ENCODE measurements around the gene VPS41.

VPS41 gene

DNA sequence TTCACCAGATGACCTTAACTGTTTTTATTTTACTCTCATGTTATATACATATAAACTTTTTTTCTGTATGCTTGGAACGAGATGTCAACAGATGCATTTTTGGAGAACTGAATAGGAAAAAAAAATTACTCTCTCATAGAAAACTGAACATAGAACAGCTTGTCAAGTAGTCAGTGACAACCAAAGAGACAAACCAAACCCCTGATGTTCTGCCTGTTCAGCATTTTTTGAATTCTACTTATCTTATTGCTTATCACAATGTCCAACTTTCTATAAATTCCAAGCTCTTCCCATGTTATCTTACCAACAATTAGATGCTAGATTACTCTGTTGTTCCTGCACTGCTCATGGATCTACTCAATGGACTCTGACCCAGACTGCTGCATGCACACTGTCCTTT lies 95.2 kb downstream of the VPS41 start:
- DNase-seq (ENCODE audit: low read depth in 2 of 2), result no peak

DNA sequence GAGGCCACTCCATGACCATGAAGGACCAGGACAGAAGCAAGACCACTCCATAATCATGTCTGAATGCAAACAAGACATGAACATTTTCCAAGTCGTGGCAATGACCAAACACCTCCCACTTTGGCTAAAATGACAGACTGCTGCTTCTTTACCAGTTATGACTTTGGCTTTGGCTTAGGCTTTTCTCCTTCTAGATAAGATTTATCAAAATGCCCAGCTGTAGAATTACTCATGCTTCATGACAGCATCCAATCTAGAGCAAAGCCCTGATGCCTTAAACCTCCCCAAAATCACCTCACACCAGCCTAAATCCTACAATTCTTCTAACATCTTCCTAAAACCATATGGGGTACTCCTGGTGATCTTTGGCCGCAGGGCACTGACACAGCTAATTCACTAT lies 102.1 kb downstream of the VPS41 start:
- DNase-seq (ENCODE audit: low read depth in 2 of 2), result no peak

DNA sequence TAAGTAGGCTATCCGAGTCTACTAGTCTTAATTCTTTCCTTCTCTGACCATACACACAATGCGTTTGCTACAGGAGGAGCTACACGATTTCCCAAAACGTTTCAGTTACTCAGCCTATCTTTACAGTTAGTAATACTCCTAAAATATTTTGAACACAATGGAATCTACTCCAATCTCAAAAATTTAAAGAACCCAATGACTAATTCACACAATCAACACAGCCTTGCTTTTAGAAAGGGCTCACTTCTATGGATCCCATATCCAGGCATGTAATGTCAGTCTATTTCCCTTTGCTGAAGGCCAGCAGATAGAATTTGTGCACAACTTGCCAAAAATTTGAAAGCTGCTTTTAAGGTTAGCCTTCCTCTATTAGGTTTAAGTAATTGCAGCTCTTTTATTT lies 107.2 kb downstream of the VPS41 start:
- no peak for DNase-seq (ENCODE audit: low read depth in 2 of 2)

DNA sequence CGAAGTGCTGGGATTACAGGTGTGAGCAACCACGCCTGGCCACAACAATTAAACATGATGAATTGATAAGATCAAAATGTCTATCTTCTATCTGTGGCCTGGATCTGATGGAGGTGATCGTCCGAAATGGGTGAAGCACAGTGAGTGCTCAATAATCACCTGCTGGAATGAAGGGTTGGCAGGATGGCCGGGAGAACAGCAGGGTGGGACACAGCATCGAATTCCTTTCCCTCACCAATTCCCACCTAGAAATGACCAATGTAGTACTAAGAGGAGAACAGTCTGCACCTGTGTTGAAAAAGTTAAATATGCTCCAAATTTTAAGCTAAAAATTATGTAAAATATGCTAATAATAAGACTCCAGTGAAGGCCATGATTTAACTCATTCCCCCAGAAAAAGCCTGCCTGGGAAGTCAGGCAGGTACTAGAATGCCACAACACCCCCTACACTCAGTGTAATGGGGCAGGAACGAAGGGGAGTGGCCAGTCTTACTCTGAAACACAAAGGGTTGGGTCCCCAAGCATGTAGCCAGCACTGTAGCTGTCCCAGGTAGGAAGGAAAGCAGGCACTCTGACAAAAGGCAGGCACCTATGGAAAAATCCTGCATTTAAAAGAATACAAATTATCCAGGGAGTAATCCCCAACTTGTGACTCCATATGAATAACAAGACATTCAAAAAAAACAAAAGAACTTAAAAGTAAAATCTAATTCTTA lies 110.3 kb downstream of the VPS41 start:
- no peak for DNase-seq (ENCODE audit: low read depth in 2 of 2)

DNA sequence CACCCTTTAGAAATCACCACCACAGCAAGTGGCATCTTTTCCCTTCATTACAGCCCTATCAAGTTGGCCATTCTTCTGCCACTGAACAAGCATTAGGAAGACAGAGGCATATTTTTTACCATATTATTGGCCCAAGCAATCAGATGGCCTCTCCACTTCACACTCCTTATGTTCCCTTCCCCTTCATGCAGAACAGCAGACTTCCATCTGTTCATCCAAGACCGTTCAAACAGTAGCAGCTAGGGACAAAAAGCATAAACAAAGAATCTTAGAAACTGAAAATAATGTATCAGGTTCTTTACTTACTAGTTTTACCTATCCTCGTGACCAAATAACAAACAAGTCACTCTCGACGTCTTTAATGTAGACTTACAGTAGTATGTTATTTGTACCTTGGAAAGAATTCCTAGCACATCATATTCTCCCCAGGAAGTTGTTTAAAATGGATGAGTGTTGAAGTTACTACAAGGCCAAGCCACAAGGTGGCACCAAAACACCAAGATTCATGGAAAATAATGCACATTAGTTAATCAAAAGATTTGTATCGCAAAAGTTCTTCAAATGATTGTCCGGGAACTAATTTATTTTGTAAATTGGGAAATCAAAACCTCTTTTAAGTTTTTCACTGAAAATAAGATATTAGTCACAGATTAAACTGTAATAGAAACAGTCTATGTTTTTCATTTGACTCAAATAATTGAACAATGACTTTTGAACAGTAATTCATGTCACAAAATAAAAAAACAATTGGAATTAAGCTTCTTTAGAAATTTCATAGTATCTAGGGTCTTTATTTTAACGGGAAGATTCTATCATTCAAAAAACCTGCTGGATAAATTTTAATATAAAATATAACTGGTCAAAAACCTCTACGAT lies 112.1 kb downstream of the VPS41 start:
- DNase-seq (ENCODE audit: low read depth in 2 of 2), result peak; percentile 8 to 10

DNA sequence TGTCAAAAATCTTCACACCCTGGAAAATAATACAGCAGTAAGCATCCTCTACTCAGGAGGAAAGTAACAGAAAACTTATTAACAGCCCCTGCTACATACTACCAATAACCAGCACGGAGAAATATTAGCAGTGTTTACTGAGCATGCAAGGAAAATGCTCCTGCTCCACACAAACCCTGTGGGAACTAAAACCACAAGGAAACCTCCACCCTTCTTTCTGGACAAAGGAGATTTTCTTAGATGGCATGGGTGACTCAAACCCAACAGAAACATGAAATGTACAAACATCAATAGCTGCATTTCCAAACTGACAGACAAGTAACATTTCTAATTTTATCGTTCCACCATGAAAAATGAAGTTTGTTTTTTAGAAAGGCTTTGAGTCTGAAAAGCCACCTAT lies 113.4 kb downstream of the VPS41 start:
- DNase-seq (ENCODE audit: low read depth in 2 of 2), result no peak

DNA sequence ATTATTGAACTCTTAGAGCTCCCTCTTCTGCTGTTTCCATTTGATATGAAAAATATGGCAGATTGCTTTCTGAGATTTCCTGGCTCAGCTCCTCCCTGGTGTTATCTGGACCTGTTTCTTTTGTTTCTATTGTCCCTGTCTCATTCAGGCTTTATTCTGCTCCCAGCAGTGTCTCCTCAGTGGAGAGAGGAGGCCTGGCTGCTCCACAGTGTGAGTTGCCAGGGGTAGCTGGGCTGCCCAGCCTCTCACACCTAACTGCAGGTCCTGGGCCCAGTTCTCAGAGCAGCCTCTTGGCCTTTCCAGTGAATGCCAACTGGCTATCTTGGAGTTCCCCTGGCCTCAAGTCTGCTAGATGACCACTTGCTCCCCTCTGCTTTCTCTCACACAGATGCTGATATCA lies 127.0 kb downstream of the VPS41 start:
- no peak for DNase-seq (ENCODE audit: low read depth in 2 of 2)

DNA sequence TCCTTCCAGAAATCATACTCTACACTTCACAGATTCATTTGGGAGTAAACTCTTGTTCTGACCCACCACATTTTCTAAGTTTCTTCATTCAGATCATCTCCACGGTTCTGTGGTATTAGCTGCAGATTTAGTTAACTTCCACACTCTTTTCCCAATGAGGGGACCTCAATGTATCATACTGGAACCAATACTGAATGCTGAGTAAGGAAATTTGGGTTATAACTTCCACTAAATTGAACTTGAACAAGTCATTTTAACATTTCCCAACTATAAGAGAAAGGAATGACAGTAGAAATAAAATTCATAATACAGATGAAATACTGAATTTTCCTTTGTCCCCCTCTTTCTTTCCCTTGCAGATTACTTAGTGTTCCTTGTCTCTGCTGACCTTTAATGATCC lies 131.4 kb downstream of the VPS41 start:
- no peak for DNase-seq (ENCODE audit: low read depth in 2 of 2)

DNA sequence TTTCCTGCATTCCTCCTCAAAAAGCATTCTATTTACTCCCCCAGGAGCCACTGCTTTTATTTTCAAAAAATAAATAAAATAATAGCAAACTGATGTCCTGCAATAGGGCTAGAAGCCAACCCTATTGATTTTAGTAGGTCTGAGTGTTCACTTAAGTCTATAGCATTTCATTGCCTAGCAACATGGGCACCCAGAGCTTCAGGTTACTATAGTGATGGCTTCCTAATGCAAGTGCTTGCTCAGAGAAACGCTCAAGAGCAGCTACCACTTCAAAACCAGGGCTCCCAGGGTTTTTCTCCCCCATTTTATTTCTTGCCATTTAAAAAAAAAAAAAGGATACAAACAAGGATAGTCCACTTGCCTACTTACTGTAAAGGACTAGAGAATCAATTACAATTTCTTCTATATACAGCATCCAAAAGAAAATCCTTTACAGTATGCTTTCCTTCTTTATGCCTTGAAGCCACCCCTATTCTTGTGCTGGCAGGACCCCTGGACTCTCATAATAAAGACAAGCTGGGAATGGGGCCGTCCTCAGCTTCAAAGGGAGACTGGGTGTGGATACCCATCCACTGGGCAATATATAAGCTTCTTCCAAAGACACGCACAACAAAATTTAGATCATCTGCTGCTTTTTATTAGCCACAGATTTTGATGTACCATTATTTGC lies 133.3 kb downstream of the VPS41 start:
- no peak for DNase-seq (ENCODE audit: low read depth in 2 of 2)

DNA sequence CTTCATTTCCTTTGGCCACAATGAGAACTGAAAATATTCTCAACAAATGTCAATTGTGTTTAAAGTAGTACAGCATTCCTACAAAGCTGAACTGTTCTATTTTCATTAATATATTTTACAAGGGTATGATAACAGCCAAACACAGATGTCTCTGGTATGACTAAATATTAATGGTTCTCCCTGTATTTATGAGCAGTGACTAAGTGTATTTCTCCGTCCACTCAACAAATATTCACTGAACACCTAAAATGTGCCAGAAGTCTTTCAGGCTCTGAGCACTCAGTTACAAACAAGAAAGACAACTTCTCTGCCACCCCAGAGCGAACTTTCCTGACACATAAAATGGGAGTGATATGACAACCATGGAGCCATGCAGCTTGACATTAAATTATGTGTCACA lies 135.6 kb downstream of the VPS41 start:
- no peak for DNase-seq (ENCODE audit: low read depth in 2 of 2)

DNA sequence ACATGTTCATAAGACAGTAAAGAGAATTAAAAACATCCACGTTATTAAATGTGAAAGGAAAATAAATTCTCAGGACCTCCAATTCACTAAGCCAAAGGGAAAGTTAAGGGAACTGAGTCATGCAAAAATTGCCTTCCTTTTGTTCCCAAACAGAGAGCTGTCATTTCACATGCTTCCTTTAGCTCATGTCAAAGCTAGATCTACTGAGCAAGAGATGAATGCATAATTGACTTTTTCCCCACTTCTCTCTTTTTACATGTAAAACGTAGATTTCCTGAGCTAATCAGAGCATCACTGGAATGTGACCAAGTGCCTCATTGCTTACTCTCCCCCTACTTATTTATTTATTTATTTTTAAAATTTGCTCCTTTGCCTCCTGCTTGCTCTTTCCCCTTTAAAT lies 148.8 kb downstream of the VPS41 start:
- DNase-seq (ENCODE audit: low read depth in 2 of 2), result no peak

DNA sequence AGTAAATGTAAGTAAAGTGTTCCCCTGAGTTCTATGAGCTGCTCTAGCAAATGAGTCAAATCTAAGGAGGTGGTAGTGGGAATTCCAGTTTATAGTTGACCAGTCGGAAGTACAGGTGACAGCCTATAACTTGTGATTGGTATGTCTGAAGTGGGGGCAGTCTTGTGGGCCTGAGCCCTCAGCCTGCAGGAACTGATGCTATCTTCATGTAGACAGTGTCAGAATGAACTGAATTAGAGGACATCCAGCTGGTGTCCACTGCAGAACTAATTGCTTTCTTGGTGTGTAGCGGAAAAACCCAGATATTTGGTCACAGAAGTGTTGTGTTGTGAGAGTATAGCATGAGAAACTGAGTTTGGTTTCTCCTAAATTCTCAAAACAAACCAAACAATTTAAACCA lies 150.0 kb downstream of the VPS41 start:
- no peak for DNase-seq (ENCODE audit: low read depth in 2 of 2)

DNA sequence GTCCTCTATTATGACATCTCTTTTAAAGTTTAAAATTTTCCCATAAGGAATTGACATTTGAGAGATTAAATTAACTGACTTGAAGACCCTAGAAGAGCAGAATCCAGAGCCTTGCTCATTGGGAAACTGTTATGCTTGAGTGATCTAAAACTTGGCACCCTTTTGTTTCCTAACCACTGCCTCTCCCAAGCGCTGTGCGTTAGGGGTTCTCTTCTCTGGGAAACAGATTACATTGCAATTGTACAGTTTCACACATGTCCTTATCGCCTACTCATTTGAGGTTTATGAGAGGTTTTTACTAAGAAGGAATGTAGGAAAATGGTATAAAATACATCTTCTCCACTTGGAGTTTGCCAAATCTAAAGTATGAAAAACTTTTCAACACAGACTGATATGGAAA lies 151.1 kb downstream of the VPS41 start:
- no peak for DNase-seq (ENCODE audit: low read depth in 2 of 2)

DNA sequence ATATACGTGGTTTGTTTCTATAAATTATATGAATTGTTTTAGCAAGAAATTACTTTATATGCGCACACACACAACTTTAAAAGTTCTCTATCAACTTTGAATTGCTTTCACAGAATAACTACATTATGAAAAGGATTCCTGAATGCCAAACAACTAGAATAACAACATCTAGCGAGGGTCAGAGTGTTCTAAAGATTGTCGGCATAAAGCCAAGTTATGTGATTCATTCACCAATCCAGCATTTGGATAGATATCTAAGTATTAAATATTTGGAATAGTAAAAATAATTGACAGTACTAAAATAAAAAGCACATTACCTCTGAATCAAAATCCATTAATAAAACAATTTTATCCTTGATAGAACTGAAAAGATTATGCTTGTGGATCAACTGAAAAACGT lies 152.5 kb downstream of the VPS41 start:
- DNase-seq (ENCODE audit: low read depth in 2 of 2), result no peak

DNA sequence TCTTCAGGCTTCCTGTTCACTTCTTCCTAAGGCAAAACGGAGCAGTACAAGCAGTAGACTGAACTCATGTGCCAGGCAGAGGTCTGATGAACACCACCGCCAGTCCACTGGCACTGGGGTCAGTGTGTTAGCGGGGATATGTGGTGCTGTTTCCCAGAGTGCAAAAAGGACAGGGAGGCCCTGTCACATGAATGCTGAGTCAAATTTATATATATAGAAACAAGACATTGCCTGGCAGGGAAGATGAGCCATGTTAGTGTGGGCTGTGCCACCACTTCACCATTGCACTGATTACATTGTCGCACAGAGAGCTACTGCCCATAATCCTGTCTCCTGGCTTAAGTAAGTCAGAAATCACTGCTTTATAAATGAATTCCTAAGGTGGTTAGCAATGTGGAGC lies 155.6 kb downstream of the VPS41 start:
- DNase-seq (ENCODE audit: low read depth in 2 of 2), result no peak

DNA sequence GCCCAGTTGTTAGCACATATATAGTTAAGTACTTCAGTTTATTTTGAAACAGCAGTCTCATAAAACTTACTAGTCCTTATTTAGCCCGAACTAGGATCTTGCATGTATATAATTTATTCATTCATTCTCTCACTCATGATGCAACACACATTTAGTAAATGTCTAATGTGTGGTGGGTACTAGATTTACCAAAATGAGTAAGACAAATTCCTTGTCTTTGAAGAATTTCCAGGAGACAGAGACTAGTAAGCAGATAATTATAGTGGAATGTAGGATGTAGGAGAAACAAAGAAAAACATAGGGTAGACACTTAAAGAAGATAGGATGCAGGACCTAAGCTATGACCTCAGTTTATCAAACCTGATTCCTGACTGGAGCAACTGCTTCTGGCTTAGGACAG lies 157.6 kb downstream of the VPS41 start:
- no peak for DNase-seq (ENCODE audit: low read depth in 2 of 2)

DNA sequence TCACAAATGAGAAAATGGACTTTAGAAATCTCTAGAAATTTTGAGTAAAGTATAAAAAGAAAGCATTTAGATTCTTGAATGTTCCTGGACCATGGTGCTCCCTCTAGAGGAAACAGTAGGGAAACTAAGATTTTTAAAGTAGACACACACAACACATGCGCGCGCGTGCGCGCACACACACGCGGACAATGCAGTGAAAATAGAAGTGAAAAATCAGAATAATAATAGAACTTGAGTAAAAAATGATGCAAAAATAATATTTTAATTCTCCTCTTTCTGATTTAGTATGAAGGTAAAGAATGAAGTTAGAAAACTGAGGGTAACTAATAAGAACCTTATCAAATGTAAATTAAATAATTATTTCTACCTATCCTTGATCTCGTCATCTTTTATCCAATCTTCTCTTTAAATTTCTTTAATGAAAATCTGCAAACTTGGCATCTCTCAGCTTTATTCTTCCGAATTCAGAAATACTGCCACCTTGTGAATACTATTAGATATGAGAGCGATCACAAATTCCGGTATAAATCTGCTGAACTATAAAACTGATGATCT lies 160.9 kb downstream of the VPS41 start:
- DNase-seq (ENCODE audit: low read depth in 2 of 2), result no peak

DNA sequence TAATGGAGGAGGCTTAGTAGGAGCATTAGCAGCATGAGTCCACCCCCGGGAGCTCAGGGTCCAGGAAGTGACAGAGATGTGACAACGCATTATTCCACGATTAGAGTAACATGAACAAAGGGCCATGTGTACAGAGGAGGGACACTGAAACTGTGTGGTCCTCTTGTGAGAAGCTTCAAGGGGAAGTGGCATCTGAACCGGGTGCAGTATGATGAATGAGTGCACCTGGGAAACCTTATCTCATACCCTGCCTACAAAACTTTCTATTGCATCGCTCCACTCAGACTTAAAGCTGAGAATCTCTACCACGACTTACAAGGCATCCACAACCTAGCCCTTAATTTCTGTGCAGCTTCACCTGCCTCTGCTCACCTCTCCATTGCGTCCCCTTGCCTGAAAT lies 162.6 kb downstream of the VPS41 start:
- DNase-seq (ENCODE audit: low read depth in 2 of 2), result no peak

DNA sequence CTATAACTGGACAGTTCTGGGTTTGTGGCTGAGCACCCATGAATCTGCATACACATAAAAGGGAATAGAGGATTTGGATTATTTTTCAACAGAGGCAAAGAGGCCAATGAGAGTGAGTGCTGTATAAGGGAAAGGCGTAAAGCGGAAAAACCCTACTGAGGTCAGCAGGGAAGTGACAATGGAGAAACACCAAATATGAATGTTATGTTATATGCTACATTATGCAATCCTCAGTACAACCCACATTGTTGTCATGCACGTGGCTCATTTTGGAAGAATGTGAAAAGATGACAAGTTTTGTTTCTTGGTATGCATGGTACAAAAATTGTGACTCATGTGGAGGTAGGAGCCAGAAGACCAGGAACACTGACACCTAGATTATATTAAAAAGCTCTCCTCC lies 164.2 kb downstream of the VPS41 start:
- DNase-seq (ENCODE audit: low read depth in 2 of 2), result no peak

DNA sequence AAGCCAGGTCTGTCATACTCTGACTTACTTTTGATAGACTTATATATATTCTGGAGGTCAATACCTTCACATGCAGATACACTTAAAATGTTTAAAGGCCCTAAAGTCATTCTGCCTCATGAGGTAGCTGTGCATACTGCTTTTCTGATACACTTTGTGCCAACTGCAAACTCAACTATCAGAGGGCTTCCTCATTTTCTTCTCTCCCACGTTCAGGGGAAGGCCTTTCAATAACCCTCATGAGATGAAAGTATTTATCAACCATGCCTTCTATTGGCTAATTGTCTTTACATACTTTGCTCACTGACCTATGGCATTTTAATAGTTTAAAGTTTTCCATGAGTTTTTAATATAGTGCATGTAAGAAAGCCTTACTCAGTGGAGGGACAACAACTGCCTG lies 165.1 kb downstream of the VPS41 start:
- no peak for DNase-seq (ENCODE audit: low read depth in 2 of 2)

DNA sequence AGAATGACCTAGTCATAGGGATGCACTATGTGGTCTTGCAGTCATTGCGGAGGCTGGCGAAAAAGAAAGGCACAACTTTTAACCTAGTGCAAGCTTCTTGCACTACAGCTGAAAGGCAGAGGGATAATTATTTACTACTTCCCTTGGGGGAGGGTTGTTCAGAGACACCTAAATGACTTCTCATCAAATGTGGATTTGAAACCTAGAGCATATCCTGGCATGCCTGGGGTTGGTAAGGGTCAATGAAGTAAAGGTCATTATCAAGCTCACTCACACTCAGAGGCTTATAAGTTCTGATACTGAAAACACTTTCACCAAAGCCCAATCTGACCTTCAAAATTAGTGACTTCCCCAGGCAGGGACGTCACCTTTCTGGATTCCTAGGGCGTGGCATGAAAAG lies 168.9 kb downstream of the VPS41 start:
- DNase-seq (ENCODE audit: low read depth in 2 of 2), result no peak

DNA sequence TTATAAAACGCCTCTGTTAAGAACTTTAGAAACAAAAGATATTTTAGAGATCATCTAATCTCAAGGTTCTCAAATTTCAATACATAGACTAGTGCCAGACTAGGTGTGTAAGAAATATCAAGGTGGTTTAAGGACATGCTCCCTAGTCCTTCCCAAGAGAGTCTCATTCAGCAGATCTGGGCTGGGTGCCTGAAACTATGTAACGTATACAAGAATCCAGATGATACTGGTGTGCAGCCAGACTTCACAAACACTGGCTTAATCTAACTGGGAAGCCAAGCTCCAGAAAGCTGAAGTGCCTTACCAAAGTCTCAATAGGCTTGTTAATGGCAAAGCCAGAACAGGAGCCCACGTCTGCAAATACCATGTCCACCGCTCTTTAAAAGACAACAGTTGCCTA lies 172.9 kb downstream of the VPS41 start:
- DNase-seq (ENCODE audit: low read depth in 2 of 2), result no peak

DNA sequence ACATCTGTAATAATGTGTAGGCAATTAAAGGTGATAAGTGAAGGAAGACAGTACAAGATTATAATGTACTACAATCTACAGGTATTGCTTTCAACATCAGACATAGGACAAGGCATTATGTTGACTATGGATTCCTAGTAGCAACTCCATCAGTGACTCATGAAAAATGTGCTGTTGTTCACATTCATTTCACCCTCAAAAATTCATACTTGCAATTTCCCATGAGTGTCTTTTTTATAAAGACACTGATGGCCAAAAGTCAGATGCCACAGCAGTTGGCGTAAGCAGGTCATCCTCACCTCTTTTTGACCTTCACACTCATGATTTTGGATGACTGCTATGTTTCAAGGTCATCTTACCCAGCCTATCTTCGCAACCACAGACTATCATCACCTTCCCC lies 177.8 kb downstream of the VPS41 start:
- no peak for DNase-seq (ENCODE audit: low read depth in 2 of 2)
